ENCODE data around the gene SMIM24. TPM values are rescaled to one million over a fixed set of nuclear protein-coding genes. Genes with fewer than 3 reads are reported as not detected.
"Not testable (repeated sequence)": the region's sequence is repeated elsewhere in the genome, so short reads cannot be mapped to it uniquely, and the experiment has no call there.

Gene SMIM24
- not detected in 2 replicates for total RNA-seq

- no peak for DNase-seq (ENCODE audit: low read depth in 2 of 2)
These were observed at the start of gene SMIM24 for GRCh38 chr19:3480383-3481091. TSS of gene SMIM24 (minus strand) at chr19:3480525. CDS start at chr19:3480463, 62 bp downstream.

- DNase-seq (ENCODE audit: low read depth in 2 of 2): not testable (repeated sequence)
These were observed 49.0 kb upstream of the SMIM24 start for GRCh38 chr19:3529299-3529698.

GRCh38 chr19:3528539-3529211, 48.4 kb upstream of the SMIM24 start:
- no peak for DNase-seq (ENCODE audit: low read depth in 2 of 2)

GRCh38 chr19:3528080-3528479, 47.8 kb upstream of the SMIM24 start:
- DNase-seq (ENCODE audit: low read depth in 2 of 2): no peak

GRCh38 chr19:3527238-3527910, 47.0 kb upstream of the SMIM24 start:
- no peak for DNase-seq (ENCODE audit: low read depth in 2 of 2)

- no peak for DNase-seq (ENCODE audit: low read depth in 2 of 2)
These were observed 46.3 kb upstream of the SMIM24 start for GRCh38 chr19:3526507-3527237.

- no peak for DNase-seq (ENCODE audit: low read depth in 2 of 2)
These were observed 44.7 kb upstream of the SMIM24 start for GRCh38 chr19:3524904-3525451.

GRCh38 chr19:3524078-3524842, 43.9 kb upstream of the SMIM24 start:
- no peak for DNase-seq (ENCODE audit: low read depth in 2 of 2)

GRCh38 chr19:3523361-3524077, 43.2 kb upstream of the SMIM24 start:
- DNase-seq (ENCODE audit: low read depth in 2 of 2): no peak

- no peak for DNase-seq (ENCODE audit: low read depth in 2 of 2)
These were observed 42.4 kb upstream of the SMIM24 start for GRCh38 chr19:3522421-3523360.

- no peak for DNase-seq (ENCODE audit: low read depth in 2 of 2)
These were observed 40.8 kb upstream of the SMIM24 start for GRCh38 chr19:3521104-3521445.

GRCh38 chr19:3520166-3521103, 40.1 kb upstream of the SMIM24 start:
- no peak for DNase-seq (ENCODE audit: low read depth in 2 of 2)

GRCh38 chr19:3519126-3519525, 38.8 kb upstream of the SMIM24 start:
- no peak for DNase-seq (ENCODE audit: low read depth in 2 of 2)

GRCh38 chr19:3518659-3519058, 38.3 kb upstream of the SMIM24 start:
- DNase-seq (ENCODE audit: low read depth in 2 of 2): no peak

- no peak for DNase-seq (ENCODE audit: low read depth in 2 of 2)
These were observed 37.9 kb upstream of the SMIM24 start for GRCh38 chr19:3518255-3518654.

- DNase-seq (ENCODE audit: low read depth in 2 of 2): no peak
These were observed 37.3 kb upstream of the SMIM24 start for GRCh38 chr19:3517638-3518037.

- peak; percentile 12 to 44 for DNase-seq (ENCODE audit: low read depth in 2 of 2)
These were observed 36.4 kb upstream of the SMIM24 start for GRCh38 chr19:3516675-3517207.
